ENCODE measurements around the gene MBOAT2.
"Not testable (repeated sequence)": the region's sequence is repeated elsewhere in the genome, so short reads cannot be mapped to it uniquely, and the experiment has no call there.

Gene MBOAT2

DNA sequence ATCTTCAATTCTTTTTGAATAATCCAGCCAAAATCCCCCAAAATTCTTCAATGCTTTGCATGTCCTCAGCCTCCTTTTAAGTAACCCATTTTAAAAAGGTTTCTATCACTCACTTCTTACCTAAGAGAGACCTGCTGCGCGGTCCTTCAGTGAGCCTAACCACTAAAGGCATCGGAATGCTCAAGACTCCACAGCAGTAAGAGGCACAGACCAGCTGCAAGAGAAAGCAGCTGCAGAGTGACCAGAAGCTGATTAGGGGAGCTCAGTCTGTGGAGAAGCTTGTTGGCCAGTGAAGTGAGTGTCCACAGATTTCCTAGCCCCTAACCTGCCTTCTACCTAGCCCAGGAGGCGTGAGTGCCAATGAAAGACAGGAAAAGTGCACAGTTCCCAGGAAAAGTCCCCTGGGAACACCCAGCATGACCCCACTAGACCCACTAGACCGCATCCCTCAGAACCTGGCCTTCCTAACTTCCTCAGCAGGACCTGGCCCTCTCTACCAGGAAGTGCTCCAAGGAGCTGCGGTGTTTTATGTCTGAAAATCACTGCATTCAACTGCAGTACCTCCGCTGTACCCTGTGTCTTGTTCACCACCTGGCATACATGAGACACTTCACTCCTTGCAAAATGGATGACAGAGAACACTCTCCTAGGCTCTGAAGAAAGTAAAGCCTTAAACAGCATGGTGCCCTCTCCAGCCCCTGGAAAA, 10.1 kb downstream of the MBOAT2 start:
- DNase-seq (ENCODE audit: low read depth in 2 of 2): no peak

DNA sequence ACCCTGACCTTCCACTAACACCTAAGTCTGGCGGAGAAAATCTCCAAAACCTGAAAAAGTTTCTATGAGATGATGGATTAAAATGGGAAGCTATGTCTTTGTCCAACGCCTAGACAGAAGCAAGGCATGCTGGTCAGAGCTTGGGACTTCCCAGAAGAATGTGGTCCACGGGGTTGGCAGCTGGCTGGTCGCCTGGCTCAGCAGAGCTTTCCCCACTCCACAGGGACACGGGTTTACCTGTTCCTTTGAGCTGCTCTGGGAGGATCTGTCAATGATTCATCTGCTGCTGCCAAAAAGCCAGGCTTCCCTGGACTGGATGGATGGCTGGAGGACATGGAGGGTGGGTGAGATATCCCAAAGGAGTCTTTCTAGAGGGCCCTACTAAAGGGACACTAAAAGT, 10.8 kb downstream of the MBOAT2 start:
- DNase-seq (ENCODE audit: low read depth in 2 of 2): no peak

DNA sequence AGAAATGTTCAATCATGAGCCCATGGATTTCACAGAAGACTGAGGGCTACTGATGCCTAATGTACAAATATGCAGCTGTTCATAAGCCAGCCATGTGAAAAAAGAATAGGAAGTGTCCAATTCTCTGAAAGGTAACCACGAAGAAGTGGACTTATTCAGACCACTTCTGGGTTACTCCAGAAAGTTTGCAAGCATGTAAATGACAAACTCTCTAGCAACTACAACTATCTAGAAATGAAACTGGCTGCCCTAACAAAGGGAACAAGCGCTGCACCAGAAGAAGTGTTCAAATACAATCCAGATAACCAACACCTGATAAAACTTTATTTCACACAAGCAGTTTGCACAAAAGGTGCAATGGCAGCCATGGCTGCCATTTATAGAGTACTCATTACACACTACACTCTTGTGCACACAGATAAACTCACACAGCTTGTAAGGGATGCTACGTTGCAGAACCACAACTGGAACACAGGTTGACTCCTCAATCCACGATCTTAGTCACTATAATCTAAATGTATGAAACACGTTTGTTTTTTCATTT, 13.9 kb downstream of the MBOAT2 start:
- DNase-seq (ENCODE audit: low read depth in 2 of 2): no peak

DNA sequence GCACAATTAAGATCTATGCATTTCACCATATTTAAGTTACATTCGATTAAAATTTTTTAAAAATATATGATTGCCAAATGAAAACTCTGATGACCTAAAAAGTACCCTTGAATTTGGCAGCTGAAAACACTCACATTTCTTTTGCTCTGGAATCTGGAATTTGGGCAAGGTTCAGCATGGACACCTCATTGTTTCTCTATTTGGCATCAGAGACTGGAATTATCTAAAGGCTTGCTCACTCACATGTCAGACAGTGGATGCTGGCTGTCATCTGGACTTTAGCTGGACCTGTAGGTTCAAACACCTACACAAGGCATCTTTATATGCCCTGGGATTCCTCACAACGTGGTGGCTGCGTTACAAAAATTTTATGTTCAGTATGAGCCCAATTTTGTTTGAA, 16.1 kb downstream of the MBOAT2 start:
- DNase-seq (ENCODE audit: low read depth in 2 of 2): no peak

DNA sequence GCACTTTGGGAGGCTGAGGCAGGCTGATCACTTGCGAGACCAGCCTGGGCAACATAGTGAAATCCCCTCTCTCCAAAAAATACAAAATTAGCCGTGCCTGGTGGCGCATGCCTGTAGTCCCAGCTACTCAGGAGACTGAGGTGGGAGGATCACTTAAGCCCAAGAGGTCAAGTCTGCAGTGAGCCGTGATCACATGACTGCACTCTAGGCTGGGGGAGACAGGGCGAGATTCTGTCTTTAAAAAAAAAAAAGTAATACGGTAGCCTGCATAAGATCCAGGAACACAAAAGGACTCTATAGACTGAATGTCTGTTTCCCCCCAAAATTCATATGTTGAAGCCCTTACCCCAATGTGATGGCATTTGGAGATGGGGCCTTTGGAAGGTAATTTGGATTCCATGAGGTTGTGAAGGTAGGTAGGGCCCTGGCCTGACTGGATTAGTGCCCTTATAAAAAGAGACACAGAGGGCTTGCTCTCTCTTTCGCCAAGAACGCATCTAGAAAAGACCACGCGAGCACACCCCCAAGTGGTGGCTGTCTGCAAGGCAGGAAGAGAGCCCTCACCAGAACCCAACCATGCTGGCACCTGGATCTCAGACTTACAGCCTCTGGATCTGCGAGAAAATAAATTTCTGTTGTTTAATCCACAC, 17.0 kb downstream of the MBOAT2 start:
- DNase-seq (ENCODE audit: low read depth in 2 of 2): no peak

DNA sequence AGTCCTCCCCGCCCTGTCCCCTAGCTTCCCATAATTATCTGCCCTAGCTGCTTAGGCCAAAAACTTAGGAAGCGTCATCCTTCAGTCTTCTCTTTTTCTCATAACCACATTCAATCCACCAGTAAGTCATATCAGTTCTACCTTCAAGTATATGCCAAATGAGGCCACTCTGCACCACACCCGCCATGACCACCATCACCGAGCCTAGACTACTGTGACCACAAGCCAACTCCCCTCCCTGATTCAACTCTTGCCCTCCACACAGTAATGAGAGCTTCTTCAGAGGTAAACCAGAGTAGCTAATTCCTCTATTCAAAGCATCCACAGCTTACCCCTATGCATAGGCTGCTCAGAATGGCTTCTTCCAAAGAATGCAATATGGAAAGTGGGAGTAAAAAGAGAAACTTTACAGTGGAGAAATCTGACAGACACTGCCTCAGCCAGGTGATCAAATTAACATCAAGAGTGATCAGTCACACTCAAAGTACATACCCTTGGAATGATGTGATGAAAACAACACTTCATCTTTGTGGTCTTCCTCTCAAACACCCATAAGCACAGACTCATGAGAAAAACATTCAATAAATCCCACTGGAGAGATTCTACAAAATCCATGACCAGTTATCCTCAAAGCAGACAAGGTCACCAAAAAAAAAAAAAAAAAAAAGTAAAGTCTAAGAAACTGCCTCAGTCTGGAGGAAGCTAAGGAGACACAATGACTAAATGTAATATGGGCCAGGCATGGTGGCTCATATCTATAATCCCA, 17.7 kb downstream of the MBOAT2 start:
- DNase-seq (ENCODE audit: low read depth in 2 of 2): no peak

- no peak for DNase-seq (ENCODE audit: low read depth in 2 of 2)
Measured at GRCh38 chr2:8984855-8985254, 18.6 kb downstream of the MBOAT2 start.

- no peak for DNase-seq (ENCODE audit: low read depth in 2 of 2)
Measured at GRCh38 chr2:8984157-8984556, 19.3 kb downstream of the MBOAT2 start.

GRCh38 chr2:8983571-8983970, 19.9 kb downstream of the MBOAT2 start:
- no peak for DNase-seq (ENCODE audit: low read depth in 2 of 2)

DNA sequence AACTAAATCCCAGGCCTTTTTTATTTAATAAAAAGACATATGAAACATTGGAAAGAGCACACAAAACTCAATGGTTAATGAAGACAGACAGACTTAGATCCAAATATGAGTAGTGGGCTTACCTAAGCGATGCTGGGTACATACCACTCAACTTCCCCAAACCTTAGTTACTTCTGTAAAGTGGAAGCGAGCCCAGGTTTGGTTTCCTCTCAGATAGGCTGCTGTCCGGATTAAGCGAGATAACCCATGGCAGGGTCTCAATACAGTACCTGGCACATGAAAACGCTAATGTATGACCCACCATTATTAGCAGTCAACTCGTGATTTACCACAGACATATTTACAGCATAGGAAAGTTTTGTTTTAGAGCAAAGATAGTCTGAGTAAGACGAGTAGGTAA, 21.6 kb downstream of the MBOAT2 start:
- DNase-seq (ENCODE audit: low read depth in 2 of 2): no peak

GRCh38 chr2:8980096-8980495, 23.4 kb downstream of the MBOAT2 start:
- DNase-seq (ENCODE audit: low read depth in 2 of 2): no peak

DNA sequence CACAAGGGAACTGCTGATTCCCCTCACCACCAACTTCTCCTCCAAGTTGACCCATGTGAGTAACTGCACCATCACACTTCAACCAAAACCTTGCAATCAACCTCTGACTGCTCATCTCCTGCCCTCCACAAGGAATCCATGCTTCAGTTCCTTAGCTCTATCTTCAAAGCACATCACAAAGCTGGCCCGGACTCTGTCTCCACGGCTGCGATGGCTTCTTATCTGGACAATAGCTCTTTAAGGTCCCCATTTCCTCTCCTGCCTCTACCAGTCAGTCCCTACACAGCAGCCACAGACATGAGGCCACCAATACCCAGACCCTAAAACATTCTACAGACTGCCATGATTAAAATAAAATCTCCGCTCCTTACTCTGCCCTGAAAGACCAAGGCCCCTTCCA, 25.7 kb downstream of the MBOAT2 start:
- DNase-seq (ENCODE audit: low read depth in 2 of 2): no peak

DNA sequence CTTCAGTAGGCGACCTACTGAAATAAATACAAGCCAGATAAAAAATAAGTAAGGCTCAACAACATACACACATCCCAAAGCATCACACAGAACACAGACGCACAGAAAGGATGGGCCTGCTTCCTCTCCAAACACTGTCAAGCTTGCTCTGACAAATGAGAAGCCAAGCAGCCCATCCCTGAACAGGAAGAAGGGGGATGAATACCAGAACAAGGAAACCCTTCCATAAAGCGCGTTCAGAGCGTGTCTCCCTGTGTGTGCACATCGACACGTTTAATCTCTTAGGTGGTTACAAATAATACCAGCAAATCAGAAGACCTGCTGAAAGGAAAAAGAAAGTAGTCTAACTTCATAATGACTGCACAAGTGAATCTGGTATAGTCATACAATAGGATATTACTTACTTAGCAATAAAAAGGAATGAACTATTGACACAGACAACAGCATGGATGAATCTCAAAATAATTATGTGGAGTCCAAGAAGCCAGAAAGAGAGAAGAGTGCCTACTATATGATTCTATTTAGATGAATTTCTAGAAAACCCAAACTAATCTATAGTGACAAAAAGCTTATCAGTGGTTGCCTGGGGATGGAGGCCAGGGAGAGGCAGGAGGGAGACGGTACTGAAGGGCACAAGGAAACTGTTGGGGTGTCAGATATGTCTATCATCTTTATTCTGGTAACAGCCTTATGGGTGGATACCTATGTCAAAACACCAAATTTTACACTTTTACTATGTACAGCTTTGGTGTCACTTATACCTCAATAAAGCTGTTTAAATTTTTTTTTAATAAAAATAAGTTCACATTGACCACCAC, 26.8 kb downstream of the MBOAT2 start:
- DNase-seq (ENCODE audit: low read depth in 2 of 2): no peak

DNA sequence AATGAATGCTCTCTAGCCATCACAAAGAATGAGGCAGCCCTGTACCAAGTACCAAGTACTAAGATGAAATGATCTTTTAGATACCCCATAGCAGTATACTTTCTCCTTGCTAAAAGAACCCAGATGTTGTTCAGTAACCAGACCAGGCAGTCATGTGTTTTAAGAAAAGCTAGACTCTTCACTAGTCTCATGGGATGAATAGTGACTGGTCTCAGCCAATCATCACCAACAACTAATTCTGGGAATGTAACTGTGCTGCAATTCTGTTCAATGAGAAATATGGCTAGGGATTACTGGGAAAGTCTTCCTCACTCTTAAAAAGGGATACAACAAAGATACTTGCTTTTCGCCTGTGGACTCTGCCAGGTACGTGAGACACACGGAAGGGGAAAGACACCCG, 29.5 kb downstream of the MBOAT2 start:
- DNase-seq (ENCODE audit: low read depth in 2 of 2): no peak

DNA sequence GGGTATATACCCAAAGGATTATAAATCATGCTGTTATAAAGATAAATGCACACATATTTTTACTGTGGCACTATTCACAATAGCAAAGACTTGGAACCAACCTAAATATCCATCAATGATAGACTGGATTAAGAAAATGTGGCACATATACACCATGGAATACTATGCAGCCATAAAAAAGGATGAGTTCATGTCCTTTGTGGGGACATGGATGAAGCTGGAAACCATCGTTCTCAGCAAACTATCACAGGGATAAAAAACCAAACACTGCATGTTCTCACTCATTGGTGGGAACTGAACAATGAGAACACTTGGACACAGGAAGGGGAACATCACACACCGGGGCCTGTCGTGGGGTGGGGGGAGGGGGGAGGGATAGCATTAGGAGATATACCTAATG, 30.5 kb downstream of the MBOAT2 start:
- not testable (repeated sequence) for DNase-seq (ENCODE audit: low read depth in 2 of 2)

- DNase-seq (ENCODE audit: low read depth in 2 of 2): not testable (repeated sequence)
Measured at GRCh38 chr2:8972535-8972934, 30.9 kb downstream of the MBOAT2 start.

- DNase-seq (ENCODE audit: low read depth in 2 of 2): not testable (repeated sequence)
Measured at GRCh38 chr2:8969348-8969747, 34.1 kb downstream of the MBOAT2 start.

DNA sequence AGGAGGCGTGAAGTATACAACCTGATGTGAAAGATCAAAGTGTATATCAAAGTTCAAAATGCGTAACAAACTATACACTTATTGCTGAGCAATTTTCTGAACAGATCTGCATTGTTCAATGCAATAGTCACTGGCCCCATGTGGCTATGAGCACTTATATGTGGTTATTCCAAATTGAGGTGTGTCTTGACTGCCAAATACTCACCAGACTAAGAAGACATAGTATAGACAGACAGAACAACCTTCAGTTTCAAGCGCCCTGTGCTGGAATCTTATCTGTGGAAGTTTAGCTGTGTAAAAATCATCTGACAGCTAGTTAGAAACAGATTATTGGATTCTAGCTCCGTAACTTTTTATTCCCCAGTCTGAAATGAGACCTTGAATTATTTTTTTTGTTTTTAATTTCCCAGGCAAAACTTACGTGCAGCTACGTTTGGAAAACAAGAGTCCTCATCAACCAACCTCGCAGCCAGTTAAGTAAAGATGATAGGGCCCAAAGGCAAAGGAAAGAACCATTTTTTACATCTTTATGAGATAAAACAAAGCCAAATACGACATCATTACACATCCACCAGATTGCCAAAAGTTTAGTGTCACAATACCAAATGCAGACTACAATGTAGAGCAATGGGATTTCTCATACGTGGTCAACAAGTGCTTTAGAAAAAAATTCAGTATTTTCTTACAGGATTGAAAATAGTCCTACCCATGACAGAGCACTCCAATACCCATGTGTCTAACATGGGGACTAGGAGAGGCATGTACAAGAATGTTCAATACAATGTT, 37.2 kb downstream of the MBOAT2 start:
- no peak for DNase-seq (ENCODE audit: low read depth in 2 of 2)

- no peak for DNase-seq (ENCODE audit: low read depth in 2 of 2)
Measured at GRCh38 chr2:8965216-8965969, 38.1 kb downstream of the MBOAT2 start.

DNA sequence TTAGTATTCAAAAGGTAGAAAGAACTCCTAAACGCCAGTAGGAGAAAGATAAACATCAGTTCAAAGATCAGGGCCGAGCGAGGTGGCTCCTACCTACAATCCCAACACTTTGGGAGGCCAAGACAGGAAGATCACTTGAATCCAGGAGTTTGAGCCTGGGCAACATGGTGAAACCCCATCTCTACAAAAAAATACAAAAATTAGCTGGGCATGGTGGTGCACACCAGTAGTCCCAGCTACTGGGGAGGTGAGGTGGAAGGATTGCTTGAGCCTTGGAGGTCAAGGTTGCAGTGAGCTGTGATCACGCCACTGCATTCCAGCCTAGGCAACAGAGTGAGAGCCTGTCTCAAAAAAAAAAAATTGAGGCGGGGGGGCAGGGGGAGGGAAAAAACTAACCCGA, 40.6 kb downstream of the MBOAT2 start:
- no peak for DNase-seq (ENCODE audit: low read depth in 2 of 2)
